Bronchial epithelial cell (primary cell): Measurements from ENCODE around the gene OSTM1. TPM values are rescaled to one million over a fixed set of nuclear protein-coding genes. Genes with fewer than 3 reads are reported as not detected.
A peak's percentile ranks its signal among the peaks of the same experiment; 100 is the strongest.

ENCODE experiments used
- DNase-seq: peaks from one replicate; pipeline ENCODE4 v3.0.0-alpha.2; 2010; ENCODE audit warnings: low read depth
- FAIRE-seq: peaks from 2 replicates; lab custom pipeline; 2011; peaks lifted over from hg19 to GRCh38; lab: Jason Lieb, UNC
- H3K27me3 ChIP-seq: 2 replicates; pipeline ENCODE4 v1.5.1; 2011; ENCODE audit warnings: low read length; ENCODE audit not compliant: control insufficient read depth, insufficient read depth
- H3K36me3 ChIP-seq: 2 replicates; pipeline ENCODE4 v1.5.1; 2011; ENCODE audit warnings: low read length; ENCODE audit not compliant: control insufficient read depth, insufficient read depth
- H3K4me3 ChIP-seq: 2 replicates; pipeline ENCODE4 v1.5.1; 2011; ENCODE audit warnings: mild to moderate bottlenecking, low read depth, low read length, control low read depth
- total RNA-seq: library from RNA; depleted of rRNA; stranded (reverse); fragments of >200 nt; gene quantifications from 2 replicates; pipeline ENCODE4 v1.2.1, GENCODE V29; 2014
- TF ChIP-seq, protein P1 (sequence below): IDR thresholded peaks from 2 replicates; pipeline ENCODE4 v1.5.1; 2011; ENCODE audit warnings: mild to moderate bottlenecking, moderate library complexity, low read length, control low read depth, inconsistent platforms; ENCODE audit not compliant: insufficient read depth, severe bottlenecking

The OSTM1 gene
- total RNA-seq, 1 donor from 2014 or later = 142 TPM

GRCh38 chr6:108115598-108116058 lies 41.1 kb upstream of the OSTM1 start:
- TF ChIP-seq, protein P1, sequence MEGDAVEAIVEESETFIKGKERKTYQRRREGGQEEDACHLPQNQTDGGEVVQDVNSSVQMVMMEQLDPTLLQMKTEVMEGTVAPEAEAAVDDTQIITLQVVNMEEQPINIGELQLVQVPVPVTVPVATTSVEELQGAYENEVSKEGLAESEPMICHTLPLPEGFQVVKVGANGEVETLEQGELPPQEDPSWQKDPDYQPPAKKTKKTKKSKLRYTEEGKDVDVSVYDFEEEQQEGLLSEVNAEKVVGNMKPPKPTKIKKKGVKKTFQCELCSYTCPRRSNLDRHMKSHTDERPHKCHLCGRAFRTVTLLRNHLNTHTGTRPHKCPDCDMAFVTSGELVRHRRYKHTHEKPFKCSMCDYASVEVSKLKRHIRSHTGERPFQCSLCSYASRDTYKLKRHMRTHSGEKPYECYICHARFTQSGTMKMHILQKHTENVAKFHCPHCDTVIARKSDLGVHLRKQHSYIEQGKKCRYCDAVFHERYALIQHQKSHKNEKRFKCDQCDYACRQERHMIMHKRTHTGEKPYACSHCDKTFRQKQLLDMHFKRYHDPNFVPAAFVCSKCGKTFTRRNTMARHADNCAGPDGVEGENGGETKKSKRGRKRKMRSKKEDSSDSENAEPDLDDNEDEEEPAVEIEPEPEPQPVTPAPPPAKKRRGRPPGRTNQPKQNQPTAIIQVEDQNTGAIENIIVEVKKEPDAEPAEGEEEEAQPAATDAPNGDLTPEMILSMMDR = peak; percentile 57
- no peaks in the 10 kb centered on the region for H3K36me3 ChIP-seq
- H3K4me3 ChIP-seq = no peak overlapping the region
- DNase-seq (no peak), FAIRE-seq (no peak)
- H3K27me3 ChIP-seq = peaks cover 41% of the 10 kb centered on the region

GRCh38 chr6:108114841-108115597 lies 40.5 kb upstream of the OSTM1 start:
- DNase-seq (peak; percentile 29), FAIRE-seq (no peak)
- Histone ChIP-seq H3K4me3 (peak overlapping the region; percentile 11), H3K27me3 (peaks cover 41% of the 10 kb centered on the region), H3K36me3 (no peaks in the 10 kb centered on the region)
- TF ChIP-seq, protein P1 = peak; percentile 9

DNA sequence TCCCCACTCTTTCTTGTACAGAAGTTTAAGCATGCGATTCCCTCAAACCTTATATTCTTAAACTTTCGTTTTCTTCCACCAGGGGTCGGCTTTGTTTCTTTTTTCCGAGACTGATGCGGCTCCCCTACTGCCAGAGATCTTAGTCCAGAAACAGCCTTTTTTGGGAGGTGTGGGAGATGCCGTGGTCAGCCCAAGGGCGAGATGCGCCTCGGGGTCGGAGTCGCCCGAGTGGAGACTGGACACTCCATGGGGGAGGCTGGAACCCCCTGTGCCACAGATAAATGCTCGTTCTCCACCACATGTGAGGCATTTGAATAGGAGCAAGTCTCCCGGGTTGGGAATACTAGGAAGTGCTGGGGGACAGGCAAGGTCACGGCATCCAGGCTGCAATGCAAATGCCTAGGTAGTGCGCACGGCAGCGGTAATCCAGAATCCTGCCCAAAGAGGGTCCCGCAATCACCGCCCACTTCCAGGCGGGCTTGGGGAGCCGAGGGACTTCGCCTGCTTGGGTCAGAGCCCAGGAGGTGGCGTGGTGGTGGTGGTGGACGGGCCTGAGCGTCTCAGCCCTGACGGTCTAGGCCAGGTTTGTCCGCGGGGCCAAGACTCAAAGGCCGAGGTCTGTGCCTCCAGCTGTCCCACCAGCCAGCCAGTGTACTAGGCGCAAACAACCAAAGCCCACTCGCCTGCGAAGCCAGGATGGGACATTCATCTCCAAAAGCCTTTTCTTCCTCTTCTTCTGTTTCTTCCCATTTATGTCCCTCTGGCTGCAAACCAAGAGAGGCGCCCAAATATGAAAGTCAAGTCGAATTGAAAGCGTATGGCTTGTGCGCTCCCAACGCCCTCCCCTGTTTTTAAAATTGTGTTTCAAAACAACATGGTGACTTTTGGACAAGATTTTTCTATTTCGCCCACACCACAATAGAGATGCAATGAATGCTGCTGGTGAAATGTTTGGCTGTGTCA lies 39.3 kb upstream of the OSTM1 start:
- no peak for FAIRE-seq
- no peak overlapping the region for H3K4me3 ChIP-seq

DNA sequence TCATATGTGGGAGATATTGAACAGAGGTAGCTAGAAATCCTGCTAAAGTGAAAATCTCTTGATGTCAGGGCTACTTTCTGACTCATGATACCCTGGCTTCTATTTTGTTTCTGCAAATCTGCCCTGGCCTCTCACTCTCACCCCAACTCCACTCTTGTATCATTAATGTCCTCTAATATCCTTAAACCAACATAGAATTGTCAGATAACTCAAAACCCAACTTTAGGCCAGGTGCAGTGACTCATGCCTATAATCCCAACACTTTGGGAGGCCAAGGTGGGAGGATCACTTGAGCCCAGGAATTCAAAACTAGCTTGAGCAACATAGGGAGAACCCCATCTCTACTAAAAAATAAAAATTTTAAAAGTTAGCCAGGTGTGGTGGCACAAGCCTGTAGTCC lies 33.8 kb upstream of the OSTM1 start:
- no peak for DNase-seq
- no peak for FAIRE-seq
- Histone ChIP-seq H3K4me3 (no peak overlapping the region), H3K36me3 (no peaks in the 10 kb centered on the region), H3K27me3 (peaks cover 4% of the 10 kb centered on the region)
- TF ChIP-seq, protein P1 = no peak

More for the DNA sequence above, 39.3 kb upstream of the OSTM1 start:
- TF ChIP-seq, protein P1 = peak; percentile 36
- DNase-seq = peak; percentile 39
- Histone ChIP-seq H3K36me3 (no peaks in the 10 kb centered on the region), H3K27me3 (peaks cover 34% of the 10 kb centered on the region)

GRCh38 chr6:108107102-108107501 lies 32.6 kb upstream of the OSTM1 start:
- FAIRE-seq = no peak

More at GRCh38 chr6:108107102-108107501, 32.6 kb upstream of the OSTM1 start:
- Histone ChIP-seq H3K4me3 (no peak overlapping the region), H3K27me3 (no peaks in the 10 kb centered on the region), H3K36me3 (no peaks in the 10 kb centered on the region)
- TF ChIP-seq, protein P1 = no peak
- no peak for DNase-seq
